GM12801 (cell line): ENCODE results near the gene FANCM.

Experiments
- CTCF ChIP-seq: IDR thresholded peaks from one replicate; pipeline ENCODE4 v1.5.1; 2011; ENCODE audit warnings: control low read depth; ENCODE audit not compliant: insufficient read length; ENCODE audit errors: extremely low read depth

The FANCM gene

GRCh38 chr14:45210159-45210558 lies 74.4 kb downstream of the FANCM start:
- TF ChIP-seq CTCF = no peak

- TF ChIP-seq CTCF = no peak
Observed at GRCh38 chr14:45211295-45211694, 75.6 kb downstream of the FANCM start.

GRCh38 chr14:45212231-45212630 lies 76.5 kb downstream of the FANCM start:
- no peak for TF ChIP-seq CTCF

- TF ChIP-seq CTCF = no peak
Observed at GRCh38 chr14:45222485-45223262, 86.9 kb downstream of the FANCM start.

- no peak for TF ChIP-seq CTCF
Observed at GRCh38 chr14:45227566-45227965, 91.8 kb downstream of the FANCM start.

- TF ChIP-seq CTCF = no peak
Observed at GRCh38 chr14:45238988-45239387, 103.3 kb downstream of the FANCM start.

- no peak for TF ChIP-seq CTCF
Observed at GRCh38 chr14:45242706-45243105, 107.0 kb downstream of the FANCM start.

- no peak for TF ChIP-seq CTCF
Observed at GRCh38 chr14:45246151-45246550, 110.4 kb downstream of the FANCM start.
